ENCODE results near the gene LAMA2. TPM values are rescaled to one million over a fixed set of nuclear protein-coding genes. Genes with fewer than 3 reads are reported as not detected.

The LAMA2 gene
- total and polyA plus RNA-seq, 2 donors = 54.2 to 190 TPM

- H3K4me3 ChIP-seq (ENCODE audit: low read depth, low read length) = no peak overlapping the region
- no peak for DNase-seq (ENCODE audit: extremely low spot score)
- H3K27ac ChIP-seq (ENCODE audit: low read depth) = no peak overlapping the region
- no peaks in the 10 kb centered on the region for H3K4me1 ChIP-seq (ENCODE audit: insufficient read depth)
- 87% methylated on average over 9 of the region's 9 CpGs for WGBS
- no peaks in the 10 kb centered on the region for H3K36me3 ChIP-seq (ENCODE audit: insufficient read depth)
These were observed 317.2 kb downstream of the LAMA2 start for GRCh38 chr6:129200151-129200550.

- no peak overlapping the region for H3K4me3 ChIP-seq (ENCODE audit: low read depth, low read length)
- H3K27ac ChIP-seq (ENCODE audit: low read depth) = no peak overlapping the region
- DNase-seq (ENCODE audit: extremely low spot score) = no peak
- 95% methylated on average over 5 of the region's 5 CpGs for WGBS
- H3K36me3 ChIP-seq (ENCODE audit: insufficient read depth) = no peaks in the 10 kb centered on the region
- no peaks in the 10 kb centered on the region for H3K4me1 ChIP-seq (ENCODE audit: insufficient read depth)
These were observed 320.4 kb downstream of the LAMA2 start for GRCh38 chr6:129203190-129203900.

GRCh38 chr6:129206821-129207220 is 323.9 kb downstream of the LAMA2 start:
- 83% methylated on average over 5 of the region's 5 CpGs for WGBS
- Histone ChIP-seq H3K4me1 (ENCODE audit: insufficient read depth) (no peaks in the 10 kb centered on the region), H3K36me3 (ENCODE audit: insufficient read depth) (no peaks in the 10 kb centered on the region), H3K27ac (ENCODE audit: low read depth) (no peak overlapping the region), H3K4me3 (ENCODE audit: low read depth, low read length) (no peak overlapping the region)
- DNase-seq (ENCODE audit: extremely low spot score) = no peak

GRCh38 chr6:129207832-129208231 is 324.9 kb downstream of the LAMA2 start:
- 74% methylated on average over 1 of the region's 1 CpG for WGBS
- no peak overlapping the region for H3K27ac ChIP-seq (ENCODE audit: low read depth)
- no peaks in the 10 kb centered on the region for H3K4me1 ChIP-seq (ENCODE audit: insufficient read depth)
- DNase-seq (ENCODE audit: extremely low spot score) = no peak
- H3K4me3 ChIP-seq (ENCODE audit: low read depth, low read length) = no peak overlapping the region
- no peaks in the 10 kb centered on the region for H3K36me3 ChIP-seq (ENCODE audit: insufficient read depth)

GRCh38 chr6:129208415-129209034 is 325.6 kb downstream of the LAMA2 start:
- Histone ChIP-seq H3K27ac (ENCODE audit: low read depth) (no peak overlapping the region), H3K36me3 (ENCODE audit: insufficient read depth) (no peaks in the 10 kb centered on the region), H3K4me3 (ENCODE audit: low read depth, low read length) (no peak overlapping the region), H3K4me1 (ENCODE audit: insufficient read depth) (no peaks in the 10 kb centered on the region)
- DNase-seq (ENCODE audit: extremely low spot score) = no peak

GRCh38 chr6:129209355-129209754 is 326.4 kb downstream of the LAMA2 start:
- no peak overlapping the region for H3K27ac ChIP-seq (ENCODE audit: low read depth)
- no peak for DNase-seq (ENCODE audit: extremely low spot score)
- H3K4me3 ChIP-seq (ENCODE audit: low read depth, low read length) = no peak overlapping the region
- 31% methylated on average over 6 of the region's 6 CpGs for WGBS
- no peaks in the 10 kb centered on the region for H3K36me3 ChIP-seq (ENCODE audit: insufficient read depth)
- no peaks in the 10 kb centered on the region for H3K4me1 ChIP-seq (ENCODE audit: insufficient read depth)

GRCh38 chr6:129210684-129211083 is 327.7 kb downstream of the LAMA2 start:
- DNase-seq (ENCODE audit: extremely low spot score) = no peak
- H3K4me3 ChIP-seq (ENCODE audit: low read depth, low read length) = no peak overlapping the region
- H3K27ac ChIP-seq (ENCODE audit: low read depth) = no peak overlapping the region
- H3K4me1 ChIP-seq (ENCODE audit: insufficient read depth) = no peaks in the 10 kb centered on the region
- no peaks in the 10 kb centered on the region for H3K36me3 ChIP-seq (ENCODE audit: insufficient read depth)
- 96% methylated on average over 4 of the region's 4 CpGs for WGBS

GRCh38 chr6:129211626-129212025 is 328.7 kb downstream of the LAMA2 start:
- H3K4me1 ChIP-seq (ENCODE audit: insufficient read depth) = no peaks in the 10 kb centered on the region
- no peaks in the 10 kb centered on the region for H3K36me3 ChIP-seq (ENCODE audit: insufficient read depth)
- no peak overlapping the region for H3K4me3 ChIP-seq (ENCODE audit: low read depth, low read length)
- no peak overlapping the region for H3K27ac ChIP-seq (ENCODE audit: low read depth)
- 96% methylated on average over 1 of the region's 1 CpG for WGBS
- DNase-seq (ENCODE audit: extremely low spot score) = no peak

- H3K4me1 ChIP-seq (ENCODE audit: insufficient read depth) = no peaks in the 10 kb centered on the region
- no peak overlapping the region for H3K27ac ChIP-seq (ENCODE audit: low read depth)
- DNase-seq (ENCODE audit: extremely low spot score) = no peak
- H3K4me3 ChIP-seq (ENCODE audit: low read depth, low read length) = no peak overlapping the region
- WGBS = 52% methylated on average over 3 of the region's 3 CpGs
- no peaks in the 10 kb centered on the region for H3K36me3 ChIP-seq (ENCODE audit: insufficient read depth)
These were observed 329.1 kb downstream of the LAMA2 start for GRCh38 chr6:129212081-129212480.

GRCh38 chr6:129215246-129215645 is 332.3 kb downstream of the LAMA2 start:
- no peak for DNase-seq (ENCODE audit: extremely low spot score)
- H3K27ac ChIP-seq (ENCODE audit: low read depth) = no peak overlapping the region
- no peaks in the 10 kb centered on the region for H3K4me1 ChIP-seq (ENCODE audit: insufficient read depth)
- no peaks in the 10 kb centered on the region for H3K36me3 ChIP-seq (ENCODE audit: insufficient read depth)
- H3K4me3 ChIP-seq (ENCODE audit: low read depth, low read length) = no peak overlapping the region

- no peak for DNase-seq (ENCODE audit: extremely low spot score)
- WGBS = 58% methylated on average over 1 of the region's 1 CpG
These were observed 333.1 kb downstream of the LAMA2 start for GRCh38 chr6:129215916-129216520.

GRCh38 chr6:129217701-129218100 is 334.8 kb downstream of the LAMA2 start:
- Histone ChIP-seq H3K4me1 (ENCODE audit: insufficient read depth) (no peaks in the 10 kb centered on the region), H3K36me3 (ENCODE audit: insufficient read depth) (no peaks in the 10 kb centered on the region), H3K4me3 (ENCODE audit: low read depth, low read length) (no peak overlapping the region), H3K27ac (ENCODE audit: low read depth) (no peak overlapping the region)
- no peak for DNase-seq (ENCODE audit: extremely low spot score)

More at GRCh38 chr6:129215916-129216520, 333.1 kb downstream of the LAMA2 start:
- Histone ChIP-seq H3K4me3 (ENCODE audit: low read depth, low read length) (no peak overlapping the region), H3K4me1 (ENCODE audit: insufficient read depth) (no peaks in the 10 kb centered on the region), H3K36me3 (ENCODE audit: insufficient read depth) (no peaks in the 10 kb centered on the region), H3K27ac (ENCODE audit: low read depth) (no peak overlapping the region)

GRCh38 chr6:129233458-129234134 is 350.7 kb downstream of the LAMA2 start:
- DNase-seq (ENCODE audit: extremely low spot score) = no peak
- Histone ChIP-seq H3K4me1 (ENCODE audit: insufficient read depth) (no peaks in the 10 kb centered on the region), H3K4me3 (ENCODE audit: low read depth, low read length) (no peak overlapping the region), H3K27ac (ENCODE audit: low read depth) (no peak overlapping the region), H3K36me3 (ENCODE audit: insufficient read depth) (no peaks in the 10 kb centered on the region)
- WGBS = 92% methylated on average over 9 of the region's 9 CpGs

Measured in urinary bladder (tissue), 4 donors.